NCI-H1694 treated with DMSO at 0.1 percent for 48 hours (cell line): ENCODE results near the gene OR10X1.

Experiments
- DNase-seq: peaks from one replicate; lab custom pipeline; 2025; lab: John Stamatoyannopoulos, UW

Gene OR10X1

GRCh38 chr1:158579733-158580132 is at the start of gene OR10X1:
Gene OR10X1, minus strand, starts transcription at chr1:158579899. Its CDS starts 0 bp downstream, at chr1:158579899.
- no peak for DNase-seq

- no peak for DNase-seq
These were observed 34.1 kb upstream of the OR10X1 start for GRCh38 chr1:158613764-158614163.

GRCh38 chr1:158611916-158612315 is 32.2 kb upstream of the OR10X1 start:
- no peak for DNase-seq

GRCh38 chr1:158607296-158607695 is 27.6 kb upstream of the OR10X1 start:
- no peak for DNase-seq

GRCh38 chr1:158604968-158605367 is 25.3 kb upstream of the OR10X1 start, which contains the start of gene OR10Z1:
Gene OR10Z1, plus strand, starts transcription at chr1:158605268. Its CDS starts 1,171 bp downstream, at chr1:158606439.
- no peak for DNase-seq

GRCh38 chr1:158600735-158601134 is 21.0 kb upstream of the OR10X1 start:
- no peak for DNase-seq

GRCh38 chr1:158586942-158587341 is 7.2 kb upstream of the OR10X1 start:
- DNase-seq = no peak

- DNase-seq = no peak
These were observed 4.3 kb upstream of the OR10X1 start for GRCh38 chr1:158583962-158584361.

GRCh38 chr1:158577561-158577960 is 2.1 kb downstream of the OR10X1 start:
- no peak for DNase-seq

GRCh38 chr1:158572226-158572625 is 7.5 kb downstream of the OR10X1 start:
- no peak for DNase-seq

- no peak for DNase-seq
These were observed 9.2 kb downstream of the OR10X1 start, which contains the start of gene OR6P1 for GRCh38 chr1:158570480-158570879. Gene OR6P1, minus strand, starts transcription at chr1:158570580. Its CDS starts 6,976 bp downstream, at chr1:158563604.

- DNase-seq = no peak
These were observed 15.1 kb downstream of the OR10X1 start for GRCh38 chr1:158564608-158565007.

GRCh38 chr1:158563853-158564252 is 15.8 kb downstream of the OR10X1 start:
- no peak for DNase-seq

- no peak for DNase-seq
These were observed 20.0 kb downstream of the OR10X1 start for GRCh38 chr1:158559696-158560095.

GRCh38 chr1:158554352-158554751 is 25.3 kb downstream of the OR10X1 start, which contains the start of gene OR6Y1:
Gene OR6Y1, minus strand, starts transcription at chr1:158554405. Its CDS starts 6,300 bp downstream, at chr1:158548105.
- no peak for DNase-seq

GRCh38 chr1:158552296-158552695 is 27.4 kb downstream of the OR10X1 start:
- DNase-seq = no peak

- no peak for DNase-seq
These were observed 32.2 kb downstream of the OR10X1 start for GRCh38 chr1:158547533-158547932.

GRCh38 chr1:158537609-158538008 is 42.1 kb downstream of the OR10X1 start:
- no peak for DNase-seq

GRCh38 chr1:158534496-158534895 is 45.2 kb downstream of the OR10X1 start:
- DNase-seq = no peak
